AG04450 (cell line): ENCODE data around the gene AGPAT1. TPM values are rescaled to one million over a fixed set of nuclear protein-coding genes. Genes with fewer than 3 reads are reported as not detected.

Experiments
- CTCF ChIA-PET: fragments of 300-600, 350-600 bp; formaldehyde crosslinking; extraction: SDS; loops from one replicate; lab custom pipeline; 2022; ENCODE audit warnings: antibody characterized with exemption, inconsistent platforms; lab: Charles Lee
- POLR2A ChIA-PET: fragments of 350-600 bp; formaldehyde crosslinking; extraction: SDS; loops from one replicate; lab custom pipeline; 2021; ENCODE audit warnings: antibody characterized with exemption, inconsistent platforms; lab: Yijun Ruan, JAX
- DNase-seq: peaks from one replicate; pipeline ENCODE4 v3.0.0-alpha.2; 2011; ENCODE audit warnings: low read depth, low spot score
- H3K27ac ChIP-seq: one replicate; pipeline ENCODE4 v1.5.1; 2012; ENCODE audit warnings: low read depth, low read length, control low read depth
- H3K27me3 ChIP-seq: one replicate; pipeline ENCODE4 v1.6.0; 2012; ENCODE audit warnings: low read length; ENCODE audit not compliant: control insufficient read depth, insufficient read depth
- H3K4me3 ChIP-seq: 2 replicates; pipeline ENCODE4 v1.5.1; 2011; ENCODE audit warnings: mild to moderate bottlenecking, low read depth, low read length, control low read depth
- H3K9me3 ChIP-seq: 2 replicates; pipeline ENCODE4 v1.5.1; 2012; ENCODE audit warnings: low read length; ENCODE audit not compliant: control insufficient read depth, insufficient read depth
- polyA plus RNA-seq: library from polyadenylated mRNA; depleted of rRNA; stranded (reverse); fragments of >200 nt; gene quantifications from 2 replicates; pipeline ENCODE4 v1.2.3, GENCODE V29; 2011
- TF ChIP-seq, protein P1 (sequence below): IDR thresholded peaks from 2 replicates; pipeline ENCODE4 v1.5.1; 2011; ENCODE audit warnings: low read depth, low read length, control low read depth, inconsistent platforms

AGPAT1 gene
- polyA plus RNA-seq, 1 experiment = 97.1 TPM

DNA sequence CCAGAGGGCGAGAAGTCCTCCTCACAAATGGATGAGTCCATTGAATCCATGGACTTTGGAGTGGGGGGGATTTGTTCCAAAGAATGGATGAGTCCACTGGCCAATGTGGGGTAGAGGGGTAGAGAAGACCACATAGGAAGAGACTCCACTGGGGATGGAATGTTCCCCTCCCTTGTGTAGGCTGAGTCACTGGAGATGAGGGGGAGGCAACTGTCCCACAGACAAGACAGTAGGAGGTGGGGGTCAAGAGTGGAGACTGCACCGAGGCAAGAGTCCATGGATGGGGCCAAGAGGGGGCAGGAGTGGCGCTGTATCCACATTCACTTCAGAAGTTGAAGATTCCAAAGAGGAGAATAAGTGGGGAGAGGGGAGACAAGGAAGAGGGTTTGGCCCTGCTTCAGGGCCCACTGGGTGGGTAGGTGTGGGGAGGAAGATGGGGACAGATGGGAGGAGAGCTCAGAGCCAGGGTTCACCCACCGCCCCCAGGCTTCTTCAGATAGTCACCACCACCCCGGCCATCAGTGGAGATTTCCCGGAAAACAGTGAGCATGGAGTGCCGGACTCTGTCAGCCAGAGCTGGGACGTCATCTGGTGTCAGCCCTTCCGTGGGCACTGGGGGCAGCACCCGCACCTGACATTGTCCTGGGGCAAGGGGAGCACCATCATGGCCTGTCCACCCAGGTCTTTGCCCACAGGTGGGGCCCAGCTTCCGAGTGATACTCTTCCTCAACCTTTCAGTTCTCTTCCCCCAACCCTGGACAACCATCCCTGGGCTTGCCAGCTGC, 6.9 kb downstream of the AGPAT1 start:
- Histone ChIP-seq H3K27ac (no peak overlapping the region), H3K9me3 (no peaks in the 10 kb centered on the region), H3K27me3 (no peaks in the 10 kb centered on the region), H3K4me3 (no peak overlapping the region)
- DNase-seq = no peak
- CTCF ChIA-PET = interaction anchor here (1.6 kb wide), 1 partner anchor 50 kb away, joined by 4 read pairs; no protein-coding TSS in a partner anchor
- POLR2A ChIA-PET = interaction anchor here (0.6 kb wide), 1 partner anchor 1343 kb away, joined by 5 read pairs; no protein-coding TSS in a partner anchor
- TF ChIP-seq, protein P1, sequence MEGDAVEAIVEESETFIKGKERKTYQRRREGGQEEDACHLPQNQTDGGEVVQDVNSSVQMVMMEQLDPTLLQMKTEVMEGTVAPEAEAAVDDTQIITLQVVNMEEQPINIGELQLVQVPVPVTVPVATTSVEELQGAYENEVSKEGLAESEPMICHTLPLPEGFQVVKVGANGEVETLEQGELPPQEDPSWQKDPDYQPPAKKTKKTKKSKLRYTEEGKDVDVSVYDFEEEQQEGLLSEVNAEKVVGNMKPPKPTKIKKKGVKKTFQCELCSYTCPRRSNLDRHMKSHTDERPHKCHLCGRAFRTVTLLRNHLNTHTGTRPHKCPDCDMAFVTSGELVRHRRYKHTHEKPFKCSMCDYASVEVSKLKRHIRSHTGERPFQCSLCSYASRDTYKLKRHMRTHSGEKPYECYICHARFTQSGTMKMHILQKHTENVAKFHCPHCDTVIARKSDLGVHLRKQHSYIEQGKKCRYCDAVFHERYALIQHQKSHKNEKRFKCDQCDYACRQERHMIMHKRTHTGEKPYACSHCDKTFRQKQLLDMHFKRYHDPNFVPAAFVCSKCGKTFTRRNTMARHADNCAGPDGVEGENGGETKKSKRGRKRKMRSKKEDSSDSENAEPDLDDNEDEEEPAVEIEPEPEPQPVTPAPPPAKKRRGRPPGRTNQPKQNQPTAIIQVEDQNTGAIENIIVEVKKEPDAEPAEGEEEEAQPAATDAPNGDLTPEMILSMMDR = no peak

- DNase-seq = no peak
- no peaks in the 10 kb centered on the region for H3K27me3 ChIP-seq
- TF ChIP-seq, protein P1 = no peak
- POLR2A ChIA-PET = interaction anchor here (0.6 kb wide), 1 partner anchor 1343 kb away, joined by 5 read pairs; no protein-coding TSS in a partner anchor
- H3K27ac ChIP-seq = peak overlapping the region; percentile 11
- CTCF ChIA-PET = no interaction called here
- no peaks in the 10 kb centered on the region for H3K9me3 ChIP-seq
- no peak overlapping the region for H3K4me3 ChIP-seq
These were observed 7.5 kb downstream of the AGPAT1 start for GRCh38 chr6:32168350-32168749.

DNA sequence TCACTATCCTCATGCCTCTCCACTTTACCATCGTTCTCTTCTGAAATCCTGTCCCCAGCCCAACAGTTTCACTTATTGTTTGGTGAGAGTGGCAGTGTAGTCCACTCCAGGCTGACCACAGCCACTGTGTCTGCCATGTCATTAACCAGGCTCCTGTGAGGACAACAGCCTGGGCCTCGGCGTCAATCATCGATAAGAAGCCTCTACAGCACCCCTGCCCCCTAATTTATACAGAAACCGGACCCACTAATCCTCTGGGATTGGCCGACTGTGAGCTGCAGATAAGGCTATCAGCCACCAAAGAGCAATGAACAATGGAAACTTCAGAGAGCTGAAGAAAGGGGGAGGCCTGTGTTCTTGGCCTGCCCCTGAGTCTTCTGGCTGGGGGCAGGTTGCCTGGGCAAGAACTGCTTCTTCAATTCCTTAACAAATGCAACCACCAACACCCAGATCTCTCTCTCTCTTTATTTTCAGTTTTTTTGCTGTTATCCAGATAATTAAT, 8.1 kb downstream of the AGPAT1 start:
- Histone ChIP-seq H3K9me3 (no peaks in the 10 kb centered on the region), H3K27me3 (no peaks in the 10 kb centered on the region), H3K27ac (peak overlapping the region; percentile 11), H3K4me3 (no peak overlapping the region)
- no peak for DNase-seq
- ChIA-PET CTCF (no interaction called here), POLR2A (no interaction called here)
- TF ChIP-seq, protein P1 = no peak

- Histone ChIP-seq H3K9me3 (no peaks in the 10 kb centered on the region), H3K27me3 (no peaks in the 10 kb centered on the region), H3K4me3 (no peak overlapping the region), H3K27ac (no peak overlapping the region)
- POLR2A ChIA-PET = no interaction called here
- TF ChIP-seq, protein P1 = no peak
- DNase-seq = no peak
- CTCF ChIA-PET = no interaction called here
These were observed 8.6 kb downstream of the AGPAT1 start for GRCh38 chr6:32167154-32167760.
